Kidney tubule cell (primary cell): Measurements from ENCODE around the gene SEC61A1.

Source experiments
- DNase-seq: peaks from one replicate; pipeline ENCODE4 v3.0.0-alpha.2; 2018; ENCODE audit warnings: low spot score

Gene SEC61A1

DNA sequence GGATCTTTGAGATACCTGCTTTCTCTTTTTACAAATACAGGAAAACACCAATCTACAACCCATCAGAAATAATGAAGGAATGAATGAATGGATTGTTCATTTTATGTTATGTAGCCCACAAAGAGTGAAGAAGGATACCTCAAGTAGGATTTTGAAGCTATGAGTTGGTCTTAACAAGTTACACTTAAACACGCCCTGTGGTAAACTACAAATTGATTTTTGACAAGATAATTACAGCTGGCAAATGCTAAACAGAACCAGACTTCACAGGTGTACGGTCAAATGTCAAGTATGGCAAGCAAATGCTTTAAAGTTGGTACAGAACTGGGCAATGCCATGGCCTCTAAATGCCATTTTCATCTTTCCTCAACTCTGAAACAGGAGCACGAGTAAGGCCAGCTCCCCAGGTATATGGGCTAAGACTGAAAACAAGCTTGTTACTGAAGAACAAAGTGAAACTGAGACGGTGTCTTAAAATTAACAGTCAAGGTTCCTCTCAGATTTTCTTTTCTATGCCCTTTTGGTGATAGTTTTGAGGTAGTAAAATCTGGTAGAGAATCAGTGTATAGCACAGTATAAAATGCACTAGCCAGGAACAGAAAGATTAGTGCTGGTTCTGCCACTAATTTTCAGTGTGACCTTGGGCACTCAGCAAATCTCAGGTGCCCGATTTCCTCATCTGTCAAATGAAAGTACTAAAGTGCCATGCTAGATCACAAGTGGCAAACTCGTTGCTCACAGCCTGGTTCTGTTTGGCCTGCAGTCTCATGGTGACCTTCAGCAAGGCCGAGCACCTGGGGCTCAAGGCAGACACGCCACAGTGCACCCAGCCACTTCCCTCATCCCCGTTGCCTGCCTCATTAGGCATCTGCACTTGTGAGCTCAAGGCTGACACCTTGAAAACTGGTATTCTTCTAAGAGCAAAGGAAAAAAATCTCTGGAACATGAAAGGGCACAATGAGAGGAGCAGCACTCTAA is 61.9 kb downstream of the SEC61A1 start:
- DNase-seq = peak; percentile 70
